NB4 (cell line): ENCODE data around the gene FBXL17.

ENCODE experiments used
- CTCF ChIP-seq: IDR thresholded peaks from one replicate; pipeline ENCODE4 v1.5.1; 2012; ENCODE audit warnings: low read depth, low read length
- POLR2A ChIP-seq: IDR thresholded peaks from 2 replicates; pipeline ENCODE4 v1.6.1; 2011; ENCODE audit warnings: mild to moderate bottlenecking; ENCODE audit not compliant: insufficient read length; ENCODE audit errors: extremely low read depth
- TF ChIP-seq, protein P1 (sequence below): IDR thresholded peaks from 2 replicates; pipeline ENCODE4 v1.6.1; 2011; ENCODE audit warnings: low read depth, low read length

DNA sequence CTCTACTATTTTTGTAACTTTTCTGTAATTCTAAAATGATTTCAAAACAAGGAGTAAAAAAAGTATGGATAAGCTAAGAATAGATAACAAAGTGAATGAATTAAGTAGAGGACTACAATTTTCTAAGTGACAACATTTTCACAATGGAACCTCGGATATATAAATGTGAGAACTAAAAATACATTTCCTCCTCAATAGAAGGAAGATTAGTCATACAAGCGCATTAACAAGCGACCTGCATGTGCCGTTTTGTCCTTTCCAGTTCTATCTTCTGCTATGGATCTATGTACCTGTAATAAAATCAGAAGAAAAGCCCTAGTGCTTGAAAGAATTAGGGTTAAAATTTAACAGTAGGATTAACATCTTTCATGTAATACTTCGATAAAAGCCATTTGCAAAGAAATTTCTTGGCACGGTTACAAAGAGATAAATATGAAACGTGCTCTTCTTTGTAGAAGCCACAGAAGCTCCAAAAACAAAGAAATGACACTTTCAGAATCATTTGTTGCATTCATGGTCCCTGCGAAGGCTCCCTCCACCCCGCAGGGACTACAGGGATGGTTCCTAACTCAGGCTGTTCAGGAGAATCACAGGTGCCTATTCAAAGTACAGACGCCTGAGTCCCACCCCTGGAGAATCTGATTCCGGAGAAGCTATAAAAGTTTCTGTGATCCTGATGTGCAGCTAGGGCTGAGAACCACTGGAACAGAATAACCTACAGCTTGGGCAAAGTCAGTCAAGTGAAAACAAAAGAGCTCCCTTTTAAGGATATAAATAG is 494.5 kb downstream of the FBXL17 start:
- no peak for TF ChIP-seq CTCF
- TF ChIP-seq, protein P1, sequence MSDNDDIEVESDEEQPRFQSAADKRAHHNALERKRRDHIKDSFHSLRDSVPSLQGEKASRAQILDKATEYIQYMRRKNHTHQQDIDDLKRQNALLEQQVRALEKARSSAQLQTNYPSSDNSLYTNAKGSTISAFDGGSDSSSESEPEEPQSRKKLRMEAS, result no peak
- no peak for TF ChIP-seq POLR2A
